GM19193 (cell line): ENCODE data around the gene LILRB4.

ENCODE experiments used
- POLR2A ChIP-seq: IDR thresholded peaks from 4 replicates; pipeline ENCODE4 v1.6.1; 2011; ENCODE audit not compliant: insufficient read depth, insufficient read length; ENCODE audit errors: extremely low read depth

The LILRB4 gene

DNA sequence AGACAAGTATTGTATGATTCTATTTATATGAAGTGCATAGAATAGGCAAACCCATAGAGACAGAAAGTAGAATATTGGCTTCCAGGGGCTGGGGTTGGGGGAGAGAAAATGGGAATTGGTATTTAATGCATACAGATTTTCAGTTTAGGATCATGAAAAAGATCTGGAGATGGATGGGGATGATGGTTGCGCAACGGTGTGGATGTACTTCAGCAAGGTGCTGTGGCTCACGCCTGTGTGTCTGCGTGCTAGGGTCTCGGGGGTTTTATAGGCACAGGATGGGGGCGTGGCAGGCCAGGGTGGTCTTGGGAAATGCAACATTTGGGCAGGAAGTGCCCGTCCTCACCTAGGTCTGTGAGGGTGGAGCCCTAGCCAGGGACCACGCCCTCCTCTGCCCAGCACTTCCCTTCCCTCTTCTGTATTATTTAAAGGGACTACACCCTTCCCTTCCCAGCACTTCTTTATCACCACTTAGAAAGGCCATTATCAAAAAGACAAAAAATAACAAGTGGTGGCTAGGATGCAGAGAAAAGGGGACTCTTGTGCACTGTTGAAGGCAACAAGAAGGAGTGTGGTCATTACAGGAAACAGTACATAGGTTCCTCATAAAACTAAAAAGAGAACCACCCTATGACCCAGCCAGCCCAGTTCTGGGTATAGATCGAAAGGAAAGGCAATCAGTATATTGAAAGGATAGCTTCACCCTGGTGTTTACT lies 29.0 kb downstream of the LILRB4 start:
- no peak for TF ChIP-seq POLR2A

GRCh38 chr19:54692298-54692615 lies 29.5 kb downstream of the LILRB4 start:
- no peak for TF ChIP-seq POLR2A

DNA sequence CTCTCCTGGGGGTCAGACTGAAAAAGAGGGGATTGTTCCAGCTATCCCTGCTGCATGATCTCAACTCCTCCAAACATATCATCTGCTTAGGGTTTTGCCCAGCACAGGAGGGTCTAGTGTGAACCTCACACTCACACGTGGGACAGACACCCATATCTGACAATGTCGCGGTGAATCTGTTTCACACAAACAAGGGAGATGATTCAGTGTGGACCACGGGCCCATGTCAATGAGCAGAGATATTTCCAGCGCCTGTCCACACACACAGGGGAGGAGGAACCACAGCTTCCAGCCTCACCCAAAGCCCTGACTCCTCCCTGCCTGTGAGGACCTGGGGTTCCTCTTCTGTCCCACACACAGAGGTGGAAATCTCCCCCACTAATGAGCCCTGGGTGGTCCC lies 31.9 kb downstream of the LILRB4 start:
- TF ChIP-seq POLR2A: no peak

GRCh38 chr19:54696117-54696548 lies 33.3 kb downstream of the LILRB4 start:
- no peak for TF ChIP-seq POLR2A

GRCh38 chr19:54696766-54697165 lies 34.0 kb downstream of the LILRB4 start:
- no peak for TF ChIP-seq POLR2A

GRCh38 chr19:54704928-54705327 lies 42.1 kb downstream of the LILRB4 start:
- TF ChIP-seq POLR2A: no peak

GRCh38 chr19:54707962-54708361 lies 45.2 kb downstream of the LILRB4 start:
- no peak for TF ChIP-seq POLR2A

DNA sequence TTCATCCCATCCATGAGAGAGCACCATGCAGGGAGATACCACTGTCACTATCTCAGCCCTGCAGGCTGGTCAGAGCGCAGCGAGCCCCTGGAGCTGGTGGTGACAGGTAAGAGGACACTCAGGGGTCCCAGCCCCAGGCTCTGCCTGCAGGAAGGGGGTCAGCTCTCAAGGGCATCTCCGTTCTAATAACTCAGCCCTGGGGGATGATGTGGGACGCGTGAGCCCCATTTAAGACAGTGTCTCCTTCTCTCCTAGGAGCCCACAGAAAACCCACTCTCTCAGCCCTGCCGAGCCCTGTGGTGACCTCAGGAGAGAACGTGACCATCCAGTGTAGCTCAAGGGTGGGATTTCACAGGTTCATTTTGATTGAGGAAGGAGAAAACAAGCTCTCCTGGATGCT lies 46.0 kb downstream of the LILRB4 start:
- no peak for TF ChIP-seq POLR2A

GRCh38 chr19:54709212-54709948 lies 46.6 kb downstream of the LILRB4 start:
- no peak for TF ChIP-seq POLR2A
